Tibial artery (tissue), 4 donors: Measurements from ENCODE around the gene ZBTB8B.

Source experiments
- DNase-seq, 2 donors: peaks; one replicate each; pipeline ENCODE4 v3.0.0-alpha.2; 2019
- H3K27ac ChIP-seq, 2 donors: fragments of 200-600 bp; sonication (generic) in 1 of 2; 1 replicate in 1 of 2; 2 replicates in 1 of 2; pipeline ENCODE4 v1.5.1; 2018 to 2019; ENCODE audit warnings: mild to moderate bottlenecking in 1 of 2
- H3K27me3 ChIP-seq, 2 donors: fragments of 200-600 bp; sonication (generic) in 1 of 2; one replicate each; pipeline versions ENCODE4 v1.5.1 to v1.6.0; 2016 to 2019
- H3K36me3 ChIP-seq, 3 donors: fragments of 200-600 bp; sonication (generic) in 2 of 3; one replicate each; pipeline ENCODE4 v1.5.1; 2016 to 2019; ENCODE audit warnings: mild to moderate bottlenecking in 2 of 3
- H3K4me1 ChIP-seq, 4 donors: fragments of 200-600 bp; sonication (generic) in 2 of 4; 1 replicate in 3 of 4; 2 replicates in 1 of 4; pipeline ENCODE4 v1.5.1; 2016 to 2019
- H3K4me3 ChIP-seq, 2 donors: fragments of 200-600 bp; sonication (generic) in 1 of 2; 1 replicate in 1 of 2; 2 replicates in 1 of 2; pipeline ENCODE4 v1.5.1; 2018 to 2019; ENCODE audit warnings: mild to moderate bottlenecking in 2 of 2
- H3K9me3 ChIP-seq, 3 donors: fragments of 200-600 bp; sonication (generic) in 1 of 3; one replicate each; pipeline ENCODE4 v1.5.1; 2016 to 2019
- intact Hi-C: fragments of 100-400 bp; cut with DNase I; formaldehyde crosslinking; loops from one replicate; pipeline ENCODE4 v1.15.0; 2023; ENCODE audit warnings: low total_unique reads
- TF ChIP-seq, protein P1 (sequence below), 2 experiments: fragments of 200-600 bp in 1 of 2; fragments of 450-650 bp in 1 of 2; IDR thresholded peaks; one replicate each; pipeline ENCODE4 v1.5.1; 2017 to 2019; ENCODE audit warnings: antibody characterized with exemption in 2 of 2, mild to moderate bottlenecking in 1 of 2, moderate library complexity in 1 of 2

Gene ZBTB8B

DNA sequence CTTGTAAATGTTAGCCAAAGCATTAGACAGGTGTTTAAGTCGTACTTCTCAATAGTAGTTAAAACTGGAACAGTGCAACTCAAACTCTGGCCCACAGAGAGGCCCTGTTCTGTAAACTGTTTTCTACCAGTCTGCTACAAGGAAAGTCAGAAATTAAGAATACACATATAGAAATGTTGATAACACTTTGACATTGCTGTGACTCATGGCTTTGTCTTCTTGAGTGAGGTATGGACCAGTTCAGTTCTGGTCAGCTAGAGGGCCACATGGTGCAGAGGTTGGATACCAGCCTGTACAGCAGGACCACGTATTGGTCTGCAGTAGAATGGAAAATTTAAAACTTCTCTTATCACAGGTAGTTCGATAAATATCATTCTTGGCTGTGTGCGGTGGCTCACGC lies 22.3 kb downstream of the ZBTB8B start:
- TF ChIP-seq, protein P1, sequence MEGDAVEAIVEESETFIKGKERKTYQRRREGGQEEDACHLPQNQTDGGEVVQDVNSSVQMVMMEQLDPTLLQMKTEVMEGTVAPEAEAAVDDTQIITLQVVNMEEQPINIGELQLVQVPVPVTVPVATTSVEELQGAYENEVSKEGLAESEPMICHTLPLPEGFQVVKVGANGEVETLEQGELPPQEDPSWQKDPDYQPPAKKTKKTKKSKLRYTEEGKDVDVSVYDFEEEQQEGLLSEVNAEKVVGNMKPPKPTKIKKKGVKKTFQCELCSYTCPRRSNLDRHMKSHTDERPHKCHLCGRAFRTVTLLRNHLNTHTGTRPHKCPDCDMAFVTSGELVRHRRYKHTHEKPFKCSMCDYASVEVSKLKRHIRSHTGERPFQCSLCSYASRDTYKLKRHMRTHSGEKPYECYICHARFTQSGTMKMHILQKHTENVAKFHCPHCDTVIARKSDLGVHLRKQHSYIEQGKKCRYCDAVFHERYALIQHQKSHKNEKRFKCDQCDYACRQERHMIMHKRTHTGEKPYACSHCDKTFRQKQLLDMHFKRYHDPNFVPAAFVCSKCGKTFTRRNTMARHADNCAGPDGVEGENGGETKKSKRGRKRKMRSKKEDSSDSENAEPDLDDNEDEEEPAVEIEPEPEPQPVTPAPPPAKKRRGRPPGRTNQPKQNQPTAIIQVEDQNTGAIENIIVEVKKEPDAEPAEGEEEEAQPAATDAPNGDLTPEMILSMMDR (IDR thresholded peaks at IDR 0.05): no peak
- intact Hi-C loops: no loop called here
- Histone ChIP-seq H3K9me3 (no peaks in the 10 kb centered on the region), H3K27ac (no peak overlapping the region), H3K27me3 (no peaks in the 10 kb centered on the region), H3K4me3 (no peak overlapping the region), H3K36me3 (no peaks in the 10 kb centered on the region), H3K4me1 (no peaks in the 10 kb centered on the region)
- DNase-seq: no peak

- no peaks in the 10 kb centered on the region for H3K4me1 ChIP-seq
- intact Hi-C loops: no loop called here
- H3K36me3 ChIP-seq: no peaks in the 10 kb centered on the region
- no peak overlapping the region for H3K4me3 ChIP-seq
- no peak for DNase-seq
- peaks cover 0 to 4% of the 10 kb centered on the region in 2 donors for H3K27me3 ChIP-seq
- TF ChIP-seq, protein P1 (IDR thresholded peaks at IDR 0.05): no peak
- no peak overlapping the region for H3K27ac ChIP-seq
- H3K9me3 ChIP-seq: no peaks in the 10 kb centered on the region
Measured at GRCh38 chr1:32489774-32490454, 25.0 kb downstream of the ZBTB8B start.

DNA sequence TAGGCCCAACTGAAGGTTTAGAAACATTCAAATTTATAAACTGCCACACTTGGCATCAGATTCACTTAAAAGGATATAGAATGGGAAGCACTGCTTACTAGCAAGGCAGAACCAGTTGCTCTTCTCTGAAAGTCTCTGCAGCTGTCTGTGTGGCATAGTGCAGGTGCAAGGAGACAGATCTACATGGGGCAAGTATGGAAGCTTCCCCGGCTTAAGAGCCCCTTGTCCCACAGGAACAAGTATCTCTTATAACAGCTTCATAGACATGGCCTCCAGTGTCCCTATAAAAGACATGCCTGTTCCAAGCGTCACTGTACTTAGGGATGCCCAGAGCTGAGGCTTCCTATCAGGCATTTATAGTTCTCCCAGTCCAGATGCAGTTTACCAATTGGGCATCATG lies 26.5 kb downstream of the ZBTB8B start:
- Histone ChIP-seq H3K4me1 (peaks cover 0 to 10% (median 0%) of the 10 kb centered on the region in 4 donors), H3K4me3 (no peak overlapping the region), H3K9me3 (no peaks in the 10 kb centered on the region), H3K27ac (no peak overlapping the region), H3K27me3 (peaks cover 0 to 4% of the 10 kb centered on the region in 2 donors), H3K36me3 (no peaks in the 10 kb centered on the region)
- intact Hi-C loops: no loop called here
- DNase-seq: peak in 1 of 2 donors; percentile 3
- TF ChIP-seq, protein P1 (IDR thresholded peaks at IDR 0.05): no peak

DNA sequence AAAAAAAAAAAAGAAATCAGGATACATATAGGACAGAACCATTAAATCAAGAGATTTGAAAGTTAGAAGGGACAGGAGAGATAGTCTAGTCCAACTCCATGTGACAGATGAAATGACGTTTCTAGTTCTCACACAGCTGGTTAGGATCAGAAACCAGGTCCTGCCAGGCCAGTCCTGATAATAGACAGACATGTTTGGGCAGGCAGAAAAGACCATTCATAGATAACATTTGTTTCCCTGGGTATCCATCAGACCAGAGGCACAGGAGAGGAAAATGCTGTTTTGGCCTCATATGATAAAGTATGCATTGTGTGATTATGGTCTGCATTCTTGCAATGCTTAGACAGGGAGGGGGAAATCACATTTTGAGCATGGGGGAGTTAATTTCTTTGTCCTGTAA lies 29.3 kb downstream of the ZBTB8B start:
- no peak overlapping the region for H3K27ac ChIP-seq
- no peaks in the 10 kb centered on the region for H3K36me3 ChIP-seq
- intact Hi-C loops: no loop called here
- TF ChIP-seq, protein P1 (IDR thresholded peaks at IDR 0.05): no peak
- no peaks in the 10 kb centered on the region for H3K9me3 ChIP-seq
- no peak for DNase-seq
- no peak overlapping the region for H3K4me3 ChIP-seq
- H3K4me1 ChIP-seq: peaks cover 0 to 10% (median 0%) of the 10 kb centered on the region in 4 donors
- H3K27me3 ChIP-seq: peaks cover 0 to 4% of the 10 kb centered on the region in 2 donors

- Histone ChIP-seq H3K27me3 (peaks cover 0 to 4% of the 10 kb centered on the region in 2 donors), H3K27ac (no peak overlapping the region), H3K36me3 (no peaks in the 10 kb centered on the region), H3K4me1 (peaks cover 0 to 10% (median 0%) of the 10 kb centered on the region in 4 donors), H3K4me3 (no peak overlapping the region), H3K9me3 (no peaks in the 10 kb centered on the region)
- peak in 1 of 2 donors; percentile 44 for DNase-seq
- intact Hi-C loops: no loop called here
- TF ChIP-seq, protein P1 (IDR thresholded peaks at IDR 0.05): no peak
Measured at GRCh38 chr1:32494711-32495337, 30.0 kb downstream of the ZBTB8B start.
